ENCODE results near the gene RIPOR3. TPM values are rescaled to one million over a fixed set of nuclear protein-coding genes. Genes with fewer than 3 reads are reported as not detected.
"Not testable (repeated sequence)": the region's sequence is repeated elsewhere in the genome, so short reads cannot be mapped to it uniquely, and the experiment has no call there.

RIPOR3 gene
- polyA plus RNA-seq, 4 donors = 3.8 to 8.9 (median 5.7) TPM

DNA sequence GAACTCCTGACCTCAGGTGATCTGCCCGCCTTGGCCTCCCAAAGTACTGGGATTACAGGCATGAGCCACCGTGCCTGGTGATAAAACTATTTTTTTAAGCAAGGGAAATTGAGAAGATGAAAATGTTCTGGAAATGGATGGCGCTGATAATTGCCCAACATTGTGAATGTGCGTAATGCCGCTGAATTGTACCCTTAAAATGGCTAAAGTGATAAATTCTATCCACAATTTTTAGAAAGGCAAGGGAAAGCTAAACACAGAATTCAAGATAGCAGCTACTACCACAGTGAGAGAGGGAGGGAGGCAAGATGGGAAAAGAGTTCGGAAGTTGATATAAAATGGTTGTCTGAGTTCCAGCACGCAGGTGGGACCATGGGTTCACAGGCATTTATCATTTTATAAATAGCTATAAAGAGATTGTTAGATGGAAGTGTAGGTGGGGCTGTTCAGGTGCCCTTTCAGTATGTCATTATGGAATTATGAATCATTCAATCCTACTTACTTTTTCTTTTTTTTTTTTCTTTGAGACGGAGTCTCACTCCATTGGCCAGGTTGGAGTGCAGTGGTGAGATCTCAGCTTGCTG lies 8.3 kb downstream of the RIPOR3 start:
- no peak for DNase-seq (ENCODE audit: low read depth in 4 of 4, low spot score in 3 of 4)

DNA sequence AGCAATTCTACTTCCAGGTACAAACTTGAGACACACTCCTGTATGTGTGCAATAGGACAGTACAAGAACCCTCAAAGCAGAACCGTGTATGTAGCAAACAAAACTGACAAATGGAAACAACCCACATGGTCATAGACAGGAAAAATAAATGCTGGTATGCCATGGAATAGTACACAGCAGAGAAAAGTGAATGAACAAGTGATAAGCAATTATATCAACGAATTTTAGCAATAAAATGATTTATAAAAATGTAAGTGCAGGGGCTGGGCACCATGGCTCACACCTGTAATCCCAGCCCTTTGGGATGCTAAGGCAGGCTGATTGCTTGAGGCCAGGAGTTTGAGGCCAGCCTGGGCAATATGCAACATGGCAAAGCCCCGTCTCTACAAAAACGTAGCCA lies 9.3 kb downstream of the RIPOR3 start:
- DNase-seq (ENCODE audit: low read depth in 4 of 4, low spot score in 3 of 4) = no peak

- no peak for DNase-seq (ENCODE audit: low read depth in 4 of 4, low spot score in 3 of 4)
These were observed 9.8 kb downstream of the RIPOR3 start for GRCh38 chr20:50681359-50682064.

GRCh38 chr20:50680105-50680960 lies 11.0 kb downstream of the RIPOR3 start:
- no peak for DNase-seq (ENCODE audit: low read depth in 4 of 4, low spot score in 3 of 4)

DNA sequence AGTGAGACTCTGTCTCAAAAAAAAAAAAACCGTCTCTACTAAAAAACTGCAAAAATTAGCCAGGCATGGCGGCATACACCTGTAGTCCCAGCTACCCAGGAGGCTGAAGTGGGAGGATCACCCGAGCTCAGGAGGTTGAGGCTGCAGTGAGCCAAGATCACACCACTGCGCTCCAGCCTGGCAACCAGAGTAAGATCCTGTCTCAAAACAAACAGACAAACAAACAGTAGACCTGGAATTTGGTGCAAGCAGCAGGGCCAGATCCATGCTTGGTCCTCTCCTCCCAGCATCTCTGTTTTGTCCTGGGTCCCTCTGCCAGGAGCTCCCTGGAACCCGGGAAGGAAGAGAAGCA lies 11.6 kb downstream of the RIPOR3 start:
- no peak for DNase-seq (ENCODE audit: low read depth in 4 of 4, low spot score in 3 of 4)

- no peak for DNase-seq (ENCODE audit: low read depth in 4 of 4, low spot score in 3 of 4)
These were observed 13.0 kb downstream of the RIPOR3 start for GRCh38 chr20:50678169-50678898.

DNA sequence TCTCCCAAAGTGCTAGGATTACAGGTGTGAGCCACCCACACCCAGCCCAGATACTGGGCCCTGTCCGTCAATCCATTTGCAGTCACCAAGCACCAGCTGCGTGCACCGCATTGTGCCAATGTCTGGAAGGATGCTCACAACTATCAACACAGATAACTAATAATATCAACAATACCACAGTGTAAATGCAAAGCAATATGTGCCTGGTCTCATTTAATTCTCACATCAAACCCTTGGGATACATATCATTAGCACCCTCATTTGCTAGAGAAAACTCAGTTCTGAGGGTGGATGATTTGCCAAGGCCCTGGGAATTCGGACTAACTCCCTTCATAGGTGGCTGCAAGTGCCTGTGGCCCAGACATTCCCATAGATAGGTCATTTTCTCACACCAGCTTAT lies 14.5 kb downstream of the RIPOR3 start:
- DNase-seq (ENCODE audit: low read depth in 4 of 4, low spot score in 3 of 4) = no peak

GRCh38 chr20:50676377-50676731 lies 15.0 kb downstream of the RIPOR3 start:
- not testable (repeated sequence) for DNase-seq (ENCODE audit: low read depth in 4 of 4, low spot score in 3 of 4)

GRCh38 chr20:50675671-50676376 lies 15.5 kb downstream of the RIPOR3 start:
- no peak for DNase-seq (ENCODE audit: low read depth in 4 of 4, low spot score in 3 of 4)

DNA sequence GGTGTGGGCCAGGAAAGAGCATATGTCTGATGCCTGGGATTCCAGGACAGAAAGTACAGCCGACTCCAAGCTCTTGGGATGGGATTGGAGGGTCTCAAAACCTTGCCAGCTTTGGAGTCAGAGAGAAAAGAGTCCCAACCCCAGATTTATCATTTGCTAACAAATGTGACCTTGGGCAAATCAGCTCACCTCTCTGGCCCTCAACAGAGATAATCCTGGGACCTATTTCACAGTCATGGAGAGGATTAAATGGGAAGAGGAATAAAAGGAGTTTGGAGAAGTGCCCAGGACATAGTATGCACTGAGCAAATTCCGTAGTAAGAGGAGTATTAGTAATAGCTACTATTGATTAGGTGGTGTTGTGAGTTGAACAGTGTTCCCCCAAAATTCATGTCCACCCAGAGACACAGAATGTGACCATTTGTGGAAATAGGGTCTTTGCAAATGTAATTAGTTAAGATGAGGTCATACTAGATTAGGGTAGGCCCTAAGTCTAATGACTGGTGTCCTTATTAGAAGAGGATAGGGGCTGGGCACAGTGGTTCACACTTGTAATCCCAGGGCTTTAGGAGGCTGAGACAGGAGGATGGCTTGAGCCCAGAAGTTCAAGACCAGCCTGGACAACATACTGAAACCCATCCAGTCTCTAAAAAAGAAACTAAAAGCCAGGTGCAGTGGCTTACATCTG lies 17.1 kb downstream of the RIPOR3 start:
- DNase-seq (ENCODE audit: low read depth in 4 of 4, low spot score in 3 of 4) = no peak

DNA sequence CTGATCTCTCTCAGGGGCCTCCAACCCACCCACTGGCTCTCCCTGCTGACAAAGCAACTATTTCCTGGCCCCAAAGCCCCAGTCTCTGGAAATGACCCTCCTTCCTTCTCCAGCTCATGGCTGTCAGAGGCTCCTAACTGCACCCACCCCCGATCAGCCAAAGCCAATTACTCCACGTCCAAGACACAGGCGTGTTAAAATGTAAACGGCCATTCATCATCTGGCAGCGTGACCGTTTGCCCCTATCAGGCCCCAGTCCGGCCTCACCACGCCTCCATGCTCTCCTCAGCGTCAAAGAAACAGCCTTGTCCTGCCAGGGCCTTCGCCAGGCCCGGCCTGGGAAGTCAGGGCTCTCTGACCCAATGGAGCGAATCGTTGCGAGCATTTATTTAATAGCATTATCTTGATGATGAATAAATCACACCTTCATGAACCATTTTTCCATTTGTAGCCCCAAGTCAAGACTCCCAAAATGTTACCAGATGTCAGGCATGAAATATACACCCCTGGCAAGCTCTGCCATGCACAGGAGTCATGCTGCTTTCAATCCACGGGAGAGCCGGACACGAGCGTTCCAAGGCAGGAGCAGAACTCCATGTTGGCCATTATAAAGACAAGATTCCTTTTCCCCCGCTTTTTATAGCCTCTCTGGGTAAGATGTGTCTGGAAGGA lies 17.7 kb downstream of the RIPOR3 start:
- peak in 1 of 4 donors; percentile 75 for DNase-seq (ENCODE audit: low read depth in 4 of 4, low spot score in 3 of 4)

DNA sequence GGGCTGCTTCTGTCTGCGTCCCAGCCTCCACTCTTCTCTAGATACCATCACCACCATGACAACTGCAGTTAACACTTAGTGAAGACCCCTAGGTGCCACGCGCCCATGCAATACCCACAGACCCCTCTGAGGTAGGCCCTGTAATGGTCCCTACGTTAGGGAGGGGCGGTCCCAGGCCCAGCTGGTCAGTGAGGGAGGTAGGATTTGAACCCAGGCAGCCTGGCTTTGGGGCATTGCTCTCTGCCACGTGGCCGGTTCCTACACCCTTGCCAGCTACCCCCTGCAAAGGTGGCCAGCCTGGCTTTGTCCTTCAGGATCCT lies 18.2 kb downstream of the RIPOR3 start:
- DNase-seq (ENCODE audit: low read depth in 4 of 4, low spot score in 3 of 4) = no peak

DNA sequence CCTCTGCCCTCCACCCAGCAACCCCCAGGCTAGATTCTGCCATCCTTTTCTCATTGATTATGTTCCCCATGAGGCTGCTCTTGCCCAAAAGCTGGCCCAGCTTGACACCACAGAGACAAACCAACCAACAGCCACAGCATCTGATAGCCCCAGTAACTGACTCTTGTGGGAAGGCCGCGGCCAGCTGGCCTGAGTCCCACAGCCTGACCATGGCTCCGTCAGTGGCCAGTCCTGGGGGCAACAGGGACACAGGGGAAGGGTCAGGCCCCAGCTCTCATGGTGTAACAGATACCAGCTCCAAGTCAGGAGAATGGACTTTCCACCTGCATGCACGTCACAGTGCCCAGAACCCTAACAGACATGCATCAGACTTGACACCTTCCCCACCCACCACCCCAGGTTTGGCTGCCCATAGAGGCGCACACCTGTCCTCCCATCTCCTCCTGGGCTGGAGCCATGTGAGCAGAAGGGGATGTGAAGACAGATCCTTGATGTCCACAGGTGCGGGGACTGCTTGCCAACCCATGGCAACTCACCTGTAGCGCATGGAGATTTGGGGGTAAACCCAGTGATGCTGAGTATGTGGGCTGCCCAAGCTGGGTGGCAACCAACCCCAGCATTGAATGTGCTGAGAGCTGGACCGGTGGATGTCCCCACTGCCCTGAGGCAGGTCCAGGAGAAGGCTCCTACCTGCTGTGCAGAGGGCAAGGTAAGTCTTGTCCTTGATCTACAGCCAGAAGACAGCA lies 18.8 kb downstream of the RIPOR3 start:
- DNase-seq (ENCODE audit: low read depth in 4 of 4, low spot score in 3 of 4) = no peak

GRCh38 chr20:50671626-50672025 lies 19.7 kb downstream of the RIPOR3 start:
- no peak for DNase-seq (ENCODE audit: low read depth in 4 of 4, low spot score in 3 of 4)

DNA sequence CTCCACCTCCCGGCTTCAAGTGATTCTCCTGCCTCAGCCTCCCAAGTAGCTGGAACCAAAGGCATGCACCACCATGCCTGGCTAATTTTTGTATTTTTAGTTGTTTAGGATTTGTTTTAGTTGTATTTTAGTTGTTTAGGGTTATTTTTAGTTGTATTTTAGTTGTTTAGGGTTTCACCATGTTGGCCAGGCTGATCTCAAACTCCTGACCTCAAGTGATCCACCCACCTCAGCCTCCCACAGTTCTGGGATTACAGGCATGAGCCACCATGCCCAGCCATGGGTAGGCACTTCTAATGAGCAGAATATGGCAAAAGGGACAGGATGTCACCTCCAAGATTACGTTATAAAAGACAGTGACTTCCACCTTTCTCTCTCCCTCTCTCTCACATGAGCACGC lies 20.3 kb downstream of the RIPOR3 start:
- DNase-seq (ENCODE audit: low read depth in 4 of 4, low spot score in 3 of 4) = not testable (repeated sequence)

DNA sequence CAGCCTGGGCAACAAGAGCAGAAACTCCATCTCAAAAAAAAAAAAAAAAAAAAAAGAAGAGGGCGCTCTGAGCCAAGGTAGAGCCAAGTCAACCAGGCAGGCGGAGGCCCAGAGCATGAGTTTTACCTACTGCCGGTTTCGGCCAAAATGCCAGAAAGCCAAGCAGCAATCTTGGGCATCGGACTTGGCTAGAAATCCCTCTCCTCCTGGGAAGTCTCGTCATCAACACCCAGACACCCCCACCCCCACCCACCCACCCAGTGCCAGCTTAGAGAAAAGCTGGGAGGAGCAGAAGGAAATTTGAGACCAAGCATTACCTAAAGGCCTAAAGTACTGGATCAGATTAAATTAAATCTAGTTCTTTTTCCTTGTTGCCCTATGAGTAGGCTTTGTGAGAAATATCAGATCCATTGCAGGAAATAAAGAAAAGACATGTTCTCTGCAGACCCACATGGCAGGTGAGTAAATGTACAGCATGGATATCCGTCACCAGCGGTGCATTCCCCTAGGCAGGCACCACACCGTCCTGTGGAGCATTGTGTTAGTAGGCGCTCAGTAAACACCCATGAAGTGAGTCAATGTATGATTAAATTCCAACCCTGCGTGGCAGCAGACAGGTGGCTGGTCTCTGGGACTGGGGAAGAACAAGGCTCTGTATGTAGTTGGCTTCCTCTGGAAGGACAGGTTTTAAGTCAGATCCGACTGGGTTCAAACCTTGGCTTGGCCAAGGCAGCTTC lies 21.0 kb downstream of the RIPOR3 start:
- no peak for DNase-seq (ENCODE audit: low read depth in 4 of 4, low spot score in 3 of 4)

DNA sequence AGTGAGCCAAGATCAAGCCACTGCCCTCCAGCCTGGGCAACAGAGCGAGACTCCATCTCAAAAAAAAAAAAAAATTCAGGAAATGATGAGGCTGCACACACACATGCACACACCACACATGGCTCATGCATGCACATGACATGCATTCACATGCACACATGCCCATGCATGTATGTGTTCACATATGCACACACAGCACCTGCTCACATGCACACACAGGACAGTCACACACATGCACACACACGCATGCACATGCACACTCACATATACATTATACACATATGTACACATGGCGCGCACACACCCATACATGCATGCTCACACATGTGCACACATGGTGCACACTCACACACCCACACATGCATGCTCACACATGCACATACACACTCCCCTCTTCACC lies 22.5 kb downstream of the RIPOR3 start:
- no peak for DNase-seq (ENCODE audit: low read depth in 4 of 4, low spot score in 3 of 4)

- DNase-seq (ENCODE audit: low read depth in 4 of 4, low spot score in 3 of 4) = no peak
These were observed 23.0 kb downstream of the RIPOR3 start for GRCh38 chr20:50668326-50668725.

Data from left renal pelvis (tissue), 4 donors.